Measurements from ENCODE around the gene LCN15.
"Not testable (repeated sequence)": the region's sequence is repeated elsewhere in the genome, so short reads cannot be mapped to it uniquely, and the experiment has no call there.

Gene LCN15

DNA sequence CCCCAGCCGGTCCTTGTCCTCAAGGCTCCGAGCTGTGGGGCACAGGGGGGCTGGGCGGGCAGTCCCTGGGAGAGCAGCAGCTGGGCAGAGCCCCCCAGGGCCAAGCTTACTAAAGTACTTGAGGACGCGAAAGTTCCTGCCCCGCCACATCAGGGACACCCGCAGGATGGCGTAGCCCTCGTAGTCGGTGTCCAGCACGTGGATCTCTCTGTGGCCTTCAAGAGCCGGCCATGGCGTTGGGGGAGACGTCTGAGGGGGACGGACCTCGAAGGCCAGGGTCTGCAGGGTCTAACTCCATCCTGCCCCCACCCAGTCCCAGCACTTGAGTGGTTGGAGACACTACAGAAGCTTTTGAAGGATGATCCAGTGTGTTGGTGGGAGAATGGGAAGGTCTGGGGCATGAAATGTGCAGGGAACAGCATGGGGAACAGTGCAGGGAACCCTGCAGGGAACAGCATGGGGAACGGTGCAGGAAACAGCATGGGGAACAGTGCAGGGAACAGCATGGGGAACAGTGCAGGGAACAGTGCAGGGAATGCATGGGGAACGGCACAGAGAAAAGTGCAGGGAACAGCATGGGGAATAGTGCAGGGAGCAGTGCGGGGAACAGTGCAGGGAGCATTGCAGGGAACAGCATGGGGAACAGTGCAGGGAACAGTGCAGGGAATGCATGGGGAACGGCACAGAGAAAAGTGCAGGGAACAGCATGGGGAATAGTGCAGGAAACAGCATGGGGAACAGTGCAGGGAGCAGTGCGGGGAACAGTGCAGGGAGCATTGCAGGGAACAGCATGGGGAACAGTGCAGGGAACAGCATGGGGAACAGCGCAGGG lies 8.8 kb downstream of the LCN15 start:
- peak; percentile 44 for FAIRE-seq
- DNase-seq (ENCODE audit: low spot score), result not testable (repeated sequence)

DNA sequence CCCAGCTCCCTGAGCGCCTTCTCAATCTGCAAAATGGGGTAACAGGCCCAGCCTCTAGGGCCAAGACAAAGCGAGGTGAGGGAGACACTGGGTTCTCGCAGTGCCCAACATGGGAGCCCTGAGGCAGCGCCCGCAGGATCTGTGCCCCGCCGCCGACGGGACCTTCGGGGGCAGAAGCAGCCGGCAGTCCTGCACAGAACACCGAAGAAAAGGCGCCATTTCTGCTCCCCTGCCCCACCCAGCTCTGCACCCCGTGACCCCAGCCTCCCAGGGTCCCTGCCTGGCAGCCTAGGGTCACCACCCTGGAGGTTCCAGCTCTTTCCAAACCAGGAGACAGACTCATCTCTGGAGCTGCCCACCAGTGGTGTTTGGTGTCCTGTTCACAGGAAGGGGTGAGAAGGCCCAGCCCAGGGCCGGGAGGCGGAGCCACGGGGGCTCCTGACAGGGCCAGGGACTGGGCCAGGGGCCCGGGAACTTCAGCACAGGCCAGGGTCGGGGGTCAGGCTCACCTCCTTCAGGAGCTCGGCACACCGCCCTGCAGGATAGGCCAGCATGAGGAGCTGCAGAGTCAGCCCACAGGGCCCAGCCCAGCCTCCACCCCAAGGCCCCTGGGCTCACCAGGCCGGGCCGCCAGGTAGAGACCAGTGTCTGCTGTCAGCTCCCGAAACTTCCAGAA lies 9.6 kb downstream of the LCN15 start:
- no peak for DNase-seq (ENCODE audit: low spot score)
- FAIRE-seq, result no peak

DNA sequence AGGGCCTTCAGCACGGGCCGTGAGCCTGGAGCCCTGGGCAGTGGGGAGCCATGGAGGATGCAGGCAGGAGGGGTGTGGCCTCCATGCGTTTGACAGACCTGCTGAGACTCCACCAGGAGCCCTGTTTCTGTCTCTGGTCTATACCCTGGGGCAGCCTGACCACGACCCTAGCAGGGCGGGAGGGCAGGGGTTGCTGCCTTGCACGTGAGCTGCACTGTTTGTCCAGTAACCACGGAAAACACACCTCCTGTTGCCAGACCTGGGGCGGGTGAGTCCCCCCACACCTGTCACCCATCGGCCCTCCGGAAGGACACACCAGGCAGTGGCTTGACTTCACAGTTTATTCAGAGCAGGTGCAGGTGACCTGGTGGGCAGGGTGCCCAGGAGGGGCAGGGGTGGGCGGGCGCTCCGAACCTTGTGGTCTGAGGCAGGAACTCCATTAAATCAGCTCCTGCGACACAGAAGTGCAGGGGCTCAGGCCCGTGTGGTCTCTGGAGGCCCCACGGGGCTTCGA lies 10.2 kb downstream of the LCN15 start:
- FAIRE-seq, result no peak
- DNase-seq (ENCODE audit: low spot score), result no peak

DNA sequence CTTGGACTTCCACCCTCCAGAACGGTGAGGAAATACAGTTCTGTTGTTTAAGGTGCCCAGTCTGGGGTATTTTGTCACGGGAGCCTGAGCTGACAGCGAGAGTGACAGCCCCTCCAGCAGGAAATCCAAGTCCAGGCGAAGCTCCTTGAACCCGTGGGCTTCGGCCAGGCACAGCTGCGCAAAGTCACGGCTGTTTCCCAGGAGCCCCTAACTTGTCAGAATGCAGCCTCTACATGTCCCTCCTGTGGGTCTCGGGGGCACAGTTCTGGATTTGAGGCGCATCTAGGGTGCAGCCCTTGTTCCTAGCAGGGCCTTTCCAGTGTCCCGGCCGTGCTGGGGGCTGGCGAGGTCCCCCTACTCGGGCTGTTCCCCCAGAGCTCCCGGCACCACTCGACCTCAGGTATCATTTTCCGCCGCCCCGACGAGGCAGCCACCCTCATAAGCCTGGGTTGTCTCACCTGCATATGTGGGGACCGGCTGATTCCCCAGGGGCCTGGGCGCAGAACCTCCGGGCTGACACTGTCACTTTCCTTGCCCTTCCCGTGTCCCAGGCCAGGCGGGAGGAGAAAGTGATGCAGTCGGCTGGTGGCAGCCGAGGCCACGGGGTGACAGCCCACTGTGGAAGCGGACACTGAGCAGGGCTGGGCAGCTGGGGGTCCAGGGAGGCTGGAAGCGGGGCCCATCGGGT lies 10.8 kb downstream of the LCN15 start:
- DNase-seq (ENCODE audit: low spot score) (no peak), FAIRE-seq (no peak)

DNA sequence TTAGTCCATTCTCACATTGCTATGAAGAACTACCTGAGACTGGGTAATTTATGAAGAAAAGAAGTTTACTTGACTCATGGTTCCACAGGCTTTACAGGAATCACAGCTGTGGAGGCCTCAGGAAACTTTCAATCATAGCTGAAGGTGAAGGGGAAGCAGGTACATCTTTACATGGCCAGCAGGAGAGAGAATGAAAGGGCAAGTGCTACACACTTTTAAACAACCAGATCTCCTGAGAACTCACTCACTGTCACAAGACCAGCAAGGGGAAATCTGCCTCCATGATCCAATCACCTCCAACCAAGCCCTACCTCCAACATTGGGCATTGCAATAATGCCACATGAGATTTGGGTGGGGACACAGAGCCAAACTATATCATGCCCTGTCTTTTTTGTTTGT lies 12.5 kb downstream of the LCN15 start:
- DNase-seq (ENCODE audit: low spot score) (no peak), FAIRE-seq (no peak)

DNA sequence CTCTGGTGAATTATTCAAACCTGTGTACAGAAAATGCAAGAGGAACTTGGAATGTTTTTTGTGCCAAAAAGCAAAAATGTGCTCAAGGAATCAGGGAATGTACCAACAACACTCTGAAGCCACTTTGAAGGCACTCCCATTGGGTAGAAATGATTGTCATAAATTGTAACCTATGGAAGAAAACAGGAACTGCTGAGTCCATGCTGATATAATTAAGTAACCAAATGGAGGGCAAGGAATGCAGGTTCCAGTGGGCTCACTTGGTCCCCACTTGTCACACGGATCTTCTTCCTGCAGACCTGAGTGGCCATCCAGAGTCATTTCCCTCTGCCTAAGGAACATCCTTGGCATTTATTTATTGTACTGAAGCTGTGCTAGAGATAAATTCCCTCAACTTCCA lies 13.1 kb downstream of the LCN15 start:
- DNase-seq (ENCODE audit: low spot score) (no peak), FAIRE-seq (no peak)

DNA sequence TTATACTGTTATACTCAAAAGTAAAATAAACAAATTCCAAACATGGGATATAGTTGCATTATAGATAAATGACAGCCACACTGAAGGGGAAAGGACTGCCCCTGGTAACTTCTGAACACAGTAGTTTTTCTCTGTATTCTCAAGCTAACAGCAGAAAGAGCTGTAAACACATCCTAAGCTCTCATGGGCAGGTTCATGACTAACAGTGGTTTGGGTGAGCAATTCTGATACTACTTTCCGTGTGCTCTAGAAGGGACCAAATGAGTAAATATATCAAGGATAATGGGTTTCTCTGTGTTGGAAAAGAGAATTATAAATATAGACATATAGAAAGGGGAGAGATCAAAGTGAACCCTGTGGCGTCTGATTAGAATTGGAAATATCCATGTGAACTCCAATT lies 13.8 kb downstream of the LCN15 start:
- no peak for DNase-seq (ENCODE audit: low spot score)
- no peak for FAIRE-seq

DNA sequence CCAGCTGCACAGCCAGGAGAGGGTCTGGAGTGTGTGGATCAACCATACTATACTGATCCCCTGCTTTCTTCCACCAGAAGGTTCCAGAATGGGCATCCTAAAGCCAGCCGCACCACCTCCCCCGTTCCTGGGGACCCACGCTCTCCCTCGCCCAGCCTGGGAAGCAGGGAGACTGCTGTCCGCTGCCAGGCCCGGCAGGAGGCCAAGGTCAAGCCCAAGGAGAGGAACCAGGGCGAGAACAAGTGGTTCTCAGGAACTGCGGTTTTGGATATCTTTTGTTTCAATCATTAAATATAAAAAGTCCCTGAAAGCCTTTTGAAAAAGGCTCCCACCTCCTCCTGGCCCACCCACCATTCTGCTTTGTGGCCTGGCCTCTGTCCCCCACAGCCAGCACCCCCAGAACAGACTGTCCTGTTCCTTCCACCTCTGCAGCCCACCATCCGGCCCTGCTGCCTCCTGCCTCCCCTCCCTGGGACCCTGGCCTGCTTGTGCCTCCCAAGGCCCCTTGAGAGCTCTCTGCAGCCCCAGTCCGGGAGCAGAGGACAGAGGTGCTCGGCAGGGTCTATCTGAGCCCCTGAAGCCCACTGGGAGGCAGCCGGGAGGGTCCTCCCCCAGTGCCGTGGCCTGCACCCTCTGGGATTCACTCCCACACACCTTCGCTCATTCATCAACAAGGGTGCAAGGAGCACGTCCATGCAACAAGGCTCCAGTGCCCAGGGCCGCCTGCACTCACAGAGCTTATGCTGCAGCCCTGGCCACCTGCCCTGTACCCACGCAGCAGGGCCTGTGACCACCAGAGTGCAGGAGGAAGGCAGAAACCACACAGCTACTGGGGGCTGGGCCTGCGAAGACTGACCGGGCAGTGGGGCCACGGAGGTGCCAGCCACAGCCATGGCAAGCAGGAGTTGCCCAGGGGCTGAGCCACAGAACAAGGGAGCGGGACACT lies 15.4 kb downstream of the LCN15 start:
- no peak for FAIRE-seq
- DNase-seq (ENCODE audit: low spot score), result no peak

DNA sequence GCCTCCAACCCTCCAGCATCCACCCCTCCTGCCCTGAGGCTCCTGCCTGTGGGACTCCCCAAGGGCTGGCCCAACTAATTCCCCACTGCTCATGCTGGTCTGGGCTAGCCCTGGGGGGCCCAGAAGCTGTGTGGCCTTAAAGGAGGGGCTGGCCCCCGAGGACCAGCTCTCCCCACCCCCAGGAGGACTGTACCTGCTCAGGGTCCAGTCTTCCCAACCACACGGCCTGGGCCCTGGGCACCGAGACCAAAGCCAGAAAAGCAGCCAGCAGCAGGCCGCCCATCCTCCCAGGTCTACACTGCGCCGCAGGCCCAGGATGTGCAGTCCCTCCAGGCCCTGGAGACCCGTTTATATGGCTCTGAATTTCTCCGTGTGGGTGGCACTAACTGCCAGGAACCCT lies 16.1 kb downstream of the LCN15 start, which contains the start of gene LCN6:
TSS of gene LCN6 (minus strand) at position 325 of the 400 bp plus-strand sequence. CDS start at position 283, 42 bp downstream.
- DNase-seq (ENCODE audit: low spot score) (no peak), FAIRE-seq (no peak)

DNA sequence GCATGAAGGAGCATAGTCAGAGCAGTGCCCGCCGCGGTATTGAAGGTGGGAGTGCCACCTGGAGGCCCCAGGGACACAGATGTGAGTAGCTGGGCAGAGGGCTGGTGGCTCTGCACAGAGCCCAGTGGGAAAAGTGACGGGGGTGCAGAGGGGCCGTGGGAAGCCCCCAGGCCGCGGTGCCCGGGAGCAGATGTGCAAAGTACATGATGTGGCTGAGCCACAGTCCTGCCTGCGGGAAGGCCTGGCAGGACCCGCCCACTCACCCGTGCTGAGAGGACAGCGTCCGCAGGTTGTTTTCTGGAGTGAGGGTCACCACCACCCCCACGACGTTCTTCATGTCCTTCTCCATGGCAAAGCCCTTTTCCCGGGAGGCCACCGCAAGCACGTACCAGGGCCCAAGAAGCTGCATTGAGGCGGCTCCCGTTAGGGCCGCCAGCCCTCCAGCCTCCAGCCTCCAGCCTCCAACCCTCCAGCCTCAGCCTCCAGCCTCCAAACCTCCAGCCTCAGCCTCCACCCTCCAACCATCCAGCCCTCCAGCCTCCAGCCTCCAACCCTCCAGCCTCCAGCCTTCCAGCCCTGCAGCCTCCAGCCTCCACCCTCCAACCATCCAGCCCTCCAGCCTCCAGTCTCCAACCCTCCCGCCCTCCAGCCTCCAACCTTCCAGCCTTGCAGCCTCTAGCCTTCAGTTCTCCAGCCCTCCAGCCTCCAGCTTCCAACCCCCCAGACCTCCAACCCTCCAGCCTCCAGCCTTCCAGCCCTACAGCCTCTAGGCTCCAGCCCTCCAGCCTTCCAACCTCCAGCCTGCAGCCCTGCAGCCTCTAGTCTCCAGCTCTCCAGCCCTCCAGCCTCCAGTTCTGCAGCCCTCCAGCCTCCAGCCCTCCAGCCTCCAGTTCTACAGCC lies 16.9 kb downstream of the LCN15 start:
- DNase-seq (ENCODE audit: low spot score) (no peak), FAIRE-seq (no peak)

DNA sequence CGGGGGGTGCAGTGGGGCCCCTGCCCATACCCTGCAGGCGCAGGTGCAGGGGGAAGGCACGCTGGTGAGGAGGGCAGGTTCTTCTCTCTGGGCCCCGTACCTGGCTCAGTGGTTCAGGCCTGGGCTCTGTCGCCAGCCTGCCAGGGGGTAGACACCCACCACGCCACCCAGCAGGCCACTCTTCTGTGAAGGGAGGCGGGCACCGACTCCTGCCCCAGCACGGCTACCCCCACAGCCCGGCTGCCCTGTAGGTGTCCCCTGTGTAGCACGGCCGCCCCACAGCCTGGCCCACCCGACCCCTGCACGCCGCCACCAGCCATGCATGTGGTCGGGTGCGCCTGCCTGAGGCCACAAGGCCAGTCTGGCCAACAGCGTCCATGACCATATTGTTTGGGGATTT lies 17.7 kb downstream of the LCN15 start:
- no peak for DNase-seq (ENCODE audit: low spot score)
- FAIRE-seq, result no peak

DNA sequence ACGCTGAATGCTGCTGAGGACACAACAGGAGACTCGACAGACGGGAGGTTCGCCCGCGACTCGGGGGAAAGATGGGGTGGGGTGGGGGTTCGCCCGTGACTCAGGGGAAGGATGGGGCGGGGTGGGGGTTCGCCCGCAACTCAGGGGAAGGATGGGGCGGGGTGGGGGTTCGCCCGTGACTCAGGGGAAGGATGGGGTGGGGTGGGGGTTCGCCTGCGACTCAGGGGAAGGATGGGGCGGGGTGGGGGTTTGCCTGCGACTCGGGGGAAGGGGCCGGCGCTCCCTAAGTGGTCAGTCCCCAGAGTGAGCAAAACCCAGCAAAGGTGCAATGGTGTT lies 18.2 kb downstream of the LCN15 start:
- FAIRE-seq (no peak), DNase-seq (ENCODE audit: low spot score) (no peak)

DNA sequence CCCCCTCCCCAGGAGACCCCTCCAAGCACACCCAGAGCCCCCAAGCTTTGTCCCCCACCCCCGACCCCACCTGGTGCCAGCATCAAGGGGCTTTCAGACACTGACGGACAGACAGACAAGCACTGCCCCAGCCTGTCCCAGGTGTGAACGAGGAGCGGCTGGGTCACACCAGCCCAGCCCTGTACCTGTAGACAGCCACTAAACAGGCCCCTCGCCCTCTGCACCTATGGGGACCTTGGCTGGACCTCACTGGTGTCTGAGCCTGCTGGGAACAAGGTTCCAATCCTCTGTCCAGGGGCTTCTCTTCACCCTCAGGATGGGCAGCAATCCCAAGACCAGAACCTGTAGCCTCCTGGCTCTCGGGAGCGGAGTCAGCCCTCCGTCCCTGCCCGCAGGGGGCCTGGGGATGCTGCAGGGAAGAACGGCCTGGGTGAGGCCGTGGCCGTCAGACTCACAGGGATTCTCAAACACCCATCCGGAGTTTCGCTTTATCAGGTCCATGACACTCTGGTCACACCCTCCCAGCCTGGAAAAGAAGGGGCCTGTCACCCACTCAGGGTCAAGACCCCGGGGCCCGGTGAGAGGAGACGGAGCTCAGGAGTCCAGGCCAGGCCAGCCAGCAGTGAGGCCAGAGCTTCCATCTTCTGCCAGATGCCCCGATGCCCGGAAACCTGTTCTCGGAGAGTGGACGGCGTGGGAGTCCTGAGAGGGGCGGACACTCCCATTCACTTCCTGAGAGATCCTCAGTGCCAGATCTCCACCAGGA lies 18.7 kb downstream of the LCN15 start:
- no peak for FAIRE-seq
- no peak for DNase-seq (ENCODE audit: low spot score)

DNA sequence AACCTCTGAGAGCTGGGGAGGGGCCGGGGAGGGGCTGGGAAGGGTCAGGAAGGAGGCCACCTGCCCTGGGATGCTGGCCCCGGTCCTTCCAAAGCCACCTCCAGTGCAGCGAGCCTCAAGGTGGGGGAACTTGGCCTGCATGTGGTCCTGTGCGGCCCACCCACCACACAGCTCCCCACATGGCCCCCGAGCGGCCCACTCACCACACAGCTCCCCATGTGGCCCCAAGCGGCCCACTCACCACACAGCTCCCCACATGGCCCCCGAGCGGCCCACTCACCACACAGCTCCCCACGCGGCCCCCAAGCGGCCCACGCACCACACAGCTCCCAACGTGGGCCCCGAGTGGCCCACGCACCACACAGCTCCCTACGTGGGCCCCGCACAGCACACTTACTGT lies 19.5 kb downstream of the LCN15 start:
- no peak for FAIRE-seq

DNA sequence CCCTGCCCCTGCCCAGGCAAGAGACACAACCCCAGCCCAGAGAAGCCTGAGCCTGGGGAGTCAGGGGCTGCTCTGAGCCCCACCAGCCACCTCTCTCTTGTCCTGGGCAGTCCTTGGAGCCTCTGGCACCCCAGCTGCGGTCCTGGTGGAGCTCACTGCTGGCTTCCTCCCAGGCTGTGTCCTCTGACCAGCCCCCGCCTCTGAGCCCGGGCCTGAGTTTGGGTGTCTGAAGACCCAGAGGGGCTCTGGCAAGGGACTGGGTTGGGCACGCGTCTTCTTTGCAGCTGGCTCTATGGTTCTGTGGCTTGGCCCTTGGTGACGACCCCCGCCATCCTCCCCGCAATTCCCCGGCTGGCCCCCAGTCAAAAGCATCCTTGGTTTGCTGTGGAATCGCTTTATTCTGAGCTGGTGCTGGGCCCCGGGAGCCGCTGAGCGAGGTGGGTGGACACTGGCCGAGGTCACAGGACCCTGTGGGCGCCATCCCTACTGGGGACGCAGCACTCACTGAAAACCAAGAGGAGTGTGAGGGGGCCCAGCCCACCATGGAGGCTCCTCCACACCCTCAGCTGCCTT lies 20.6 kb downstream of the LCN15 start:
- FAIRE-seq, result no peak

More for the DNA sequence above, 19.5 kb downstream of the LCN15 start:
- DNase-seq (ENCODE audit: low spot score), result no peak

DNA sequence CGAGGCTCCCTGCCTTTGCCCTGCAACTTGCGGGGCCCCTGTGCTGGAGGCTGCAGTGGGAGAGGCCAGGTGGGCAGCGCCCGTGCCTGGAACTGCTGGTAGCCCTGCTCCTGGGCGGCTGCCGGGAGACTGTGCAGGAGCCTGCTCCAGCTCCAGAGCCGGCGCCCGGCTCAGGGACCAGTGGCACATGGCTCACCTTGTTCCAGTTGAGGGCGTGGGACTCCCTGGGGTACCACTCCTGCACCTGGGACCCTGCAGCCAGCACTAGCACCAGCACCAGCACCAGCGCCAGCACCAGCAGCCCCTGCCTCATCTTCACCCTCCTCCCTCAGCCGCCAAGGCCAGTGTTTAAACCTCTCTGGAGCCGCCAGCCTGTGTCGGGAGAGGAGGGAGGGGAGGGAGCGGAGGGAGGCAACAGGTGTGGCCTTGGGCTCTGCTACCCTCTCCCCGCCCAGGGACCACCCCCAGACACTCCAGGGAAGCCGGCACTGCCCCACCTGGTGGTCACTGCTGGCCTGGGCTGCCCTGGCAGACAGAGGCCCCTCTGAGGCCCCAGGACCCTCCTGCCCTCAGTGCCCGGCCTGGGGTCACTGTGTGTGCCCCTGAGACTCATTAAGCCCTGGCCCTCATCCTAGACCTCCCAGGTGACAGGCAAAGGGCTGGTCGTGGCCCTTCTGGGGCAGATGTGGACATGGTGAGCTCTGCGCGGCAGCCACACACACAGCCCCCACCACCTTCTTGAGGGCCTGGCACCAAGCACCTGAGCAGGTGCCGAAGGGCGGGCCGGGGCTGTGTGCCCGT lies 21.5 kb downstream of the LCN15 start, which contains the start of gene LCN10:
TSS of gene LCN10 (minus strand) at position 350 of the 801 bp plus-strand sequence. CDS start at position 313, 37 bp downstream.
- DNase-seq (ENCODE audit: low spot score), result no peak
- no peak for FAIRE-seq

More for the DNA sequence above, 20.6 kb downstream of the LCN15 start:
- DNase-seq (ENCODE audit: low spot score), result no peak

DNA sequence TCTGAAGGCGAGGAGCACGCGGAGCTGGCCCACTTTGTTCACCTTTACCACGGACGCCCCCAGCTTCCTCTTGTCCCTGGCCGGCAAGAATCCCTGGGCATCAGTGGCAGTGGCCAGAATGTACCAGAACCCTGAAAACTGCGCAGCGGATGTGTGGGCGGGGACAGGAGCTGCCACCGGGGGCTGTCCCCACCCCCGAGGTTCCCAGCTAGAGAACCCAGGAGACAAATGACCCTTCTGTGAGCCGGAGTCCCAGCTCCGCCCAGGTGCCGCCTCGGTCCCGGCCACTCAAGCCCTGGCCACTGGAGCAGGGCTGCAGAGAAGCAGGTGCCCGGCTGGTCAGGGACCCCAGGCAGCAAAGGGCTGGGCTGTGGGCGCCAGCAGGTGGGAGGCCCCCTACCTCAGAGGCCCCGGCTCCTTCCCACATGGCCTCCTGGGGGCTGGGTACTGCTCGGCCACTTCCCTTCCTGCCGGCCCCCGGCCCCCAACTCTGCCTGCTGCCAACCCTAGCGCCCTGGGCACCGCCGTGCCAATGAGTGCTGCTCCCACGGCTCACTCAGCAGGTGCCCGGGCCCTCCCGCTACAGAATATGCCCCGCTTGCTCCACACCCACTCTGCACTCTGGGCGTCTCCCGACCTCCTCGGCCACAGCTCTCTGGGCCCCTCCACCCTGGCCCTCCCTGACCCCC lies 22.3 kb downstream of the LCN15 start:
- FAIRE-seq (no peak), DNase-seq (ENCODE audit: low spot score) (no peak)
